ENCODE results near the gene CNTD1.

DNA sequence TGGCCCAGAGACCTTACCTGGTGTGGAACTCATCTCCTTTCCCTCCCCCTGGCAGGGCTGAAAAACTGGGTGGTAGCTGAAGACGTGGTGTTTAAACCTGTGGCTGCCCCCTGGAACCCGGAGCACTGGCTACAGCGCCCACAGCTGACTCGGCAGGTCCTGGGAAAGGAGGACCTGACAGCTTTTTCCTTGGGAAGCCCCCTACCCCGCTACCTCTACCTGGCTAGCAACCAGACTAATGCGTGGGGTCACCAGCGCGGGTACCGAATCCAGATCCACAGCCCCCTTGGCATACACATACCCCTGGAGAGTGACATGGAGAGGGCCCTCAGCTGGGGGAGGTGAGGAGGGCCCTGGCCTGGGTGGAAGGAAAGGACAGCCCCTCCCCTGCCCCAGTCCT is 50.4 kb downstream of the CNTD1 start:
- no peak for TF ChIP-seq ZNF274 (IDR thresholded peaks at IDR 0.05; ENCODE audit: low read length)
- TF ChIP-seq ZNF274 (tag by site-specific recombination; IDR thresholded peaks at IDR 0.05; ENCODE audit: borderline replicate concordance), result no peak
- TF ChIP-seq ZNF514 (tag by site-specific recombination; IDR thresholded peaks at IDR 0.05), result no peak
- TF ChIP-seq, protein P1, sequence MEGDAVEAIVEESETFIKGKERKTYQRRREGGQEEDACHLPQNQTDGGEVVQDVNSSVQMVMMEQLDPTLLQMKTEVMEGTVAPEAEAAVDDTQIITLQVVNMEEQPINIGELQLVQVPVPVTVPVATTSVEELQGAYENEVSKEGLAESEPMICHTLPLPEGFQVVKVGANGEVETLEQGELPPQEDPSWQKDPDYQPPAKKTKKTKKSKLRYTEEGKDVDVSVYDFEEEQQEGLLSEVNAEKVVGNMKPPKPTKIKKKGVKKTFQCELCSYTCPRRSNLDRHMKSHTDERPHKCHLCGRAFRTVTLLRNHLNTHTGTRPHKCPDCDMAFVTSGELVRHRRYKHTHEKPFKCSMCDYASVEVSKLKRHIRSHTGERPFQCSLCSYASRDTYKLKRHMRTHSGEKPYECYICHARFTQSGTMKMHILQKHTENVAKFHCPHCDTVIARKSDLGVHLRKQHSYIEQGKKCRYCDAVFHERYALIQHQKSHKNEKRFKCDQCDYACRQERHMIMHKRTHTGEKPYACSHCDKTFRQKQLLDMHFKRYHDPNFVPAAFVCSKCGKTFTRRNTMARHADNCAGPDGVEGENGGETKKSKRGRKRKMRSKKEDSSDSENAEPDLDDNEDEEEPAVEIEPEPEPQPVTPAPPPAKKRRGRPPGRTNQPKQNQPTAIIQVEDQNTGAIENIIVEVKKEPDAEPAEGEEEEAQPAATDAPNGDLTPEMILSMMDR (tag by site-specific recombination; IDR thresholded peaks at IDR 0.05), result no peak
- TF ChIP-seq, protein P2, sequence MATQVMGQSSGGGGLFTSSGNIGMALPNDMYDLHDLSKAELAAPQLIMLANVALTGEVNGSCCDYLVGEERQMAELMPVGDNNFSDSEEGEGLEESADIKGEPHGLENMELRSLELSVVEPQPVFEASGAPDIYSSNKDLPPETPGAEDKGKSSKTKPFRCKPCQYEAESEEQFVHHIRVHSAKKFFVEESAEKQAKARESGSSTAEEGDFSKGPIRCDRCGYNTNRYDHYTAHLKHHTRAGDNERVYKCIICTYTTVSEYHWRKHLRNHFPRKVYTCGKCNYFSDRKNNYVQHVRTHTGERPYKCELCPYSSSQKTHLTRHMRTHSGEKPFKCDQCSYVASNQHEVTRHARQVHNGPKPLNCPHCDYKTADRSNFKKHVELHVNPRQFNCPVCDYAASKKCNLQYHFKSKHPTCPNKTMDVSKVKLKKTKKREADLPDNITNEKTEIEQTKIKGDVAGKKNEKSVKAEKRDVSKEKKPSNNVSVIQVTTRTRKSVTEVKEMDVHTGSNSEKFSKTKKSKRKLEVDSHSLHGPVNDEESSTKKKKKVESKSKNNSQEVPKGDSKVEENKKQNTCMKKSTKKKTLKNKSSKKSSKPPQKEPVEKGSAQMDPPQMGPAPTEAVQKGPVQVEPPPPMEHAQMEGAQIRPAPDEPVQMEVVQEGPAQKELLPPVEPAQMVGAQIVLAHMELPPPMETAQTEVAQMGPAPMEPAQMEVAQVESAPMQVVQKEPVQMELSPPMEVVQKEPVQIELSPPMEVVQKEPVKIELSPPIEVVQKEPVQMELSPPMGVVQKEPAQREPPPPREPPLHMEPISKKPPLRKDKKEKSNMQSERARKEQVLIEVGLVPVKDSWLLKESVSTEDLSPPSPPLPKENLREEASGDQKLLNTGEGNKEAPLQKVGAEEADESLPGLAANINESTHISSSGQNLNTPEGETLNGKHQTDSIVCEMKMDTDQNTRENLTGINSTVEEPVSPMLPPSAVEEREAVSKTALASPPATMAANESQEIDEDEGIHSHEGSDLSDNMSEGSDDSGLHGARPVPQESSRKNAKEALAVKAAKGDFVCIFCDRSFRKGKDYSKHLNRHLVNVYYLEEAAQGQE (tag by site-specific recombination; IDR thresholded peaks at IDR 0.05), result no peak
- TF ChIP-seq, protein P3, sequence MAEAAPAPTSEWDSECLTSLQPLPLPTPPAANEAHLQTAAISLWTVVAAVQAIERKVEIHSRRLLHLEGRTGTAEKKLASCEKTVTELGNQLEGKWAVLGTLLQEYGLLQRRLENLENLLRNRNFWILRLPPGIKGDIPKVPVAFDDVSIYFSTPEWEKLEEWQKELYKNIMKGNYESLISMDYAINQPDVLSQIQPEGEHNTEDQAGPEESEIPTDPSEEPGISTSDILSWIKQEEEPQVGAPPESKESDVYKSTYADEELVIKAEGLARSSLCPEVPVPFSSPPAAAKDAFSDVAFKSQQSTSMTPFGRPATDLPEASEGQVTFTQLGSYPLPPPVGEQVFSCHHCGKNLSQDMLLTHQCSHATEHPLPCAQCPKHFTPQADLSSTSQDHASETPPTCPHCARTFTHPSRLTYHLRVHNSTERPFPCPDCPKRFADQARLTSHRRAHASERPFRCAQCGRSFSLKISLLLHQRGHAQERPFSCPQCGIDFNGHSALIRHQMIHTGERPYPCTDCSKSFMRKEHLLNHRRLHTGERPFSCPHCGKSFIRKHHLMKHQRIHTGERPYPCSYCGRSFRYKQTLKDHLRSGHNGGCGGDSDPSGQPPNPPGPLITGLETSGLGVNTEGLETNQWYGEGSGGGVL (tag by site-specific recombination; IDR thresholded peaks at IDR 0.05), result no peak
- TF ChIP-seq ZNF777 (tag by site-specific recombination; IDR thresholded peaks at IDR 0.05; ENCODE audit: borderline replicate concordance), result no peak
- TF ChIP-seq YY1 (tag by site-specific recombination; IDR thresholded peaks at IDR 0.05), result no peak
- TF ChIP-seq ZNF501 (tag by site-specific recombination; IDR thresholded peaks at IDR 0.05), result no peak
- no peak for TF ChIP-seq ZNF830 (tag by site-specific recombination; IDR thresholded peaks at IDR 0.05; ENCODE audit: low read depth)
- TF ChIP-seq, protein P4, sequence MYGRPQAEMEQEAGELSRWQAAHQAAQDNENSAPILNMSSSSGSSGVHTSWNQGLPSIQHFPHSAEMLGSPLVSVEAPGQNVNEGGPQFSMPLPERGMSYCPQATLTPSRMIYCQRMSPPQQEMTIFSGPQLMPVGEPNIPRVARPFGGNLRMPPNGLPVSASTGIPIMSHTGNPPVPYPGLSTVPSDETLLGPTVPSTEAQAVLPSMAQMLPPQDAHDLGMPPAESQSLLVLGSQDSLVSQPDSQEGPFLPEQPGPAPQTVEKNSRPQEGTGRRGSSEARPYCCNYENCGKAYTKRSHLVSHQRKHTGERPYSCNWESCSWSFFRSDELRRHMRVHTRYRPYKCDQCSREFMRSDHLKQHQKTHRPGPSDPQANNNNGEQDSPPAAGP (tag by site-specific recombination; IDR thresholded peaks at IDR 0.05), result no peak
- TF ChIP-seq, protein P5, sequence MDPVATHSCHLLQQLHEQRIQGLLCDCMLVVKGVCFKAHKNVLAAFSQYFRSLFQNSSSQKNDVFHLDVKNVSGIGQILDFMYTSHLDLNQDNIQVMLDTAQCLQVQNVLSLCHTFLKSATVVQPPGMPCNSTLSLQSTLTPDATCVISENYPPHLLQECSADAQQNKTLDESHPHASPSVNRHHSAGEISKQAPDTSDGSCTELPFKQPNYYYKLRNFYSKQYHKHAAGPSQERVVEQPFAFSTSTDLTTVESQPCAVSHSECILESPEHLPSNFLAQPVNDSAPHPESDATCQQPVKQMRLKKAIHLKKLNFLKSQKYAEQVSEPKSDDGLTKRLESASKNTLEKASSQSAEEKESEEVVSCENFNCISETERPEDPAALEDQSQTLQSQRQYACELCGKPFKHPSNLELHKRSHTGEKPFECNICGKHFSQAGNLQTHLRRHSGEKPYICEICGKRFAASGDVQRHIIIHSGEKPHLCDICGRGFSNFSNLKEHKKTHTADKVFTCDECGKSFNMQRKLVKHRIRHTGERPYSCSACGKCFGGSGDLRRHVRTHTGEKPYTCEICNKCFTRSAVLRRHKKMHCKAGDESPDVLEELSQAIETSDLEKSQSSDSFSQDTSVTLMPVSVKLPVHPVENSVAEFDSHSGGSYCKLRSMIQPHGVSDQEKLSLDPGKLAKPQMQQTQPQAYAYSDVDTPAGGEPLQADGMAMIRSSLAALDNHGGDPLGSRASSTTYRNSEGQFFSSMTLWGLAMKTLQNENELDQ (tag by site-specific recombination; IDR thresholded peaks at IDR 0.05; ENCODE audit: low read depth), result no peak
- no peak for TF ChIP-seq ZNF426 (tag by site-specific recombination; IDR thresholded peaks at IDR 0.05)
